GM19099 (cell line): ENCODE results near the gene VTA1.

Source experiments
- POLR2A ChIP-seq: IDR thresholded peaks from 3 replicates; pipeline ENCODE4 v1.6.1; 2011; ENCODE audit warnings: low read depth; ENCODE audit not compliant: insufficient read length; ENCODE audit errors: extremely low read depth

Gene VTA1

GRCh38 chr6:142241061-142241460 is 94.0 kb downstream of the VTA1 start:
- no peak for TF ChIP-seq POLR2A

GRCh38 chr6:142242269-142242668 is 95.2 kb downstream of the VTA1 start:
- TF ChIP-seq POLR2A: no peak

DNA sequence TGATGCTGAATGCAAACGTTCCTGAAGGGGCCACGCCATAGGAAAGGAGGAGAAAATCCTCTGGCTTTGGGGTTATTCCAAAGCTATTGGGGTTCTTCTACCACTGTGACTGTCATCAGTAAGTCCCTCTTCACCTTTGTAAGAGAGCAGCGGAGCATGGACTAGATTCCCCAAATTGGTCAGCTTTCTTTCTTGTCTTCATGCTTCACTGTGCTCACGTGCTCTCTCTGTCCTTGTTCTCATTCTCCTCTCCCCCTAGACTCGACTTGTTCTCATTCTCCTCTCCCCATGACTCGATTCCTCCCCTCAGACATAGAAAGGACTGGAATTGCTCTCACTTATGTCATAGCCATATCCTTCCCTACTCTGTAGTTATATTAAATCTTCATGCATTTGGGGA is 99.9 kb downstream of the VTA1 start:
- no peak for TF ChIP-seq POLR2A

- no peak for TF ChIP-seq POLR2A
Measured at GRCh38 chr6:142249266-142249665, 102.2 kb downstream of the VTA1 start.

- no peak for TF ChIP-seq POLR2A
Measured at GRCh38 chr6:142251930-142252445, 104.9 kb downstream of the VTA1 start.

GRCh38 chr6:142254513-142254912 is 107.5 kb downstream of the VTA1 start:
- no peak for TF ChIP-seq POLR2A

DNA sequence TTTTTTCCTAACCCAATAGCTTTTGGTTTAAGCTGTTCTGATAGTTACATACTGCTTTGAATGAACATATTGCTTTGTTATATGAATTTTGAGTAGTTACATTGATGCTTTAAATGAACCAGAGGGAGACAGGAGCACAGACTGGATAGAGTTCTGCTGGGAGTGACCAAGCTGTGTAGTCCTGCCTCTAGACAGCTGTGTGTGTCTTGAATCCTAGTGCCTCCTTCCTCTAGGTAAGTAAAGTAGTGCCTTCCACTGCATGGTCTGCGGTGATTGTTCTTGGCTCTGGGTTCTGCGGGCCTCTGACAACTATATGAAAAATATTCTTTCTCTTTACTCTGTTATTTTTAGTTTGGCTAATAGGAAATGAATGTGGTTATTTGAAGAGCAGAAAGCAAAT is 108.7 kb downstream of the VTA1 start:
- TF ChIP-seq POLR2A: no peak

DNA sequence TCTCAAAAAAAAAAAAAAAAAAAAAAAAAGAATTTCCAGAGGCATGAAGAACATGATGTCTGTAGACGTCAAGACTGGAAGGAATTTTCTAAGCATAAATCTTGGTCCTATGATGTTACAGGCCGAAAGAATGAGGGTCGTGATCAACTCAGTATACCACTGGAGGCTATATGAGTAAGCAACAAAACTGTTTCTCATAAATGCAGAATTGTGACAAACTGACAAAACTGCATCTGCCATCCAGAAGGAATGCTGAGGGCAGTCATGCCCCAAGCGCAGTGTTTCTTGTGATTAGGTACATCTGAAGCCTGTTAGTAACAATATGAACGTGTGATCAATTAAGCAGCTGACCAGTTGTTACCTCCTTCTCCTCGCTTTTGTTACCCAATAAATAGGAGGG is 111.2 kb downstream of the VTA1 start:
- no peak for TF ChIP-seq POLR2A

GRCh38 chr6:142258757-142259156 is 111.7 kb downstream of the VTA1 start:
- no peak for TF ChIP-seq POLR2A

DNA sequence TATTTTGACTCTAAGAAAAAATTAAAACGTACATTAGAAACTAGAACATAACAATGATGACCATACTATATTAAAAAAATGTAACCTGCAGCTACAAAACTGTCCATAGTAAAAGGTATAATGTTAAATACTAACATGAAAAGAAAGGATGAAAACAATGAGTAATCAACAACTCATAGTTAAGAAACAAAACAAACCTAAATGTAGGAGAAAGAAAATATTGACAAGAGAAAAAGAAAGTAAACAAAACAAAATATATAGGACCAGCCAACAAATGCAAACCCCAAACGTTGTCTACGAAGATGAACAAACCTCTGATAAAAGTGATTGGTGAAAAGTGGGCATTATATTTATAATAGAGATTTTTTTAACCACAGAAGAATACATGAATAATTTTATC is 113.7 kb downstream of the VTA1 start:
- TF ChIP-seq POLR2A: no peak

DNA sequence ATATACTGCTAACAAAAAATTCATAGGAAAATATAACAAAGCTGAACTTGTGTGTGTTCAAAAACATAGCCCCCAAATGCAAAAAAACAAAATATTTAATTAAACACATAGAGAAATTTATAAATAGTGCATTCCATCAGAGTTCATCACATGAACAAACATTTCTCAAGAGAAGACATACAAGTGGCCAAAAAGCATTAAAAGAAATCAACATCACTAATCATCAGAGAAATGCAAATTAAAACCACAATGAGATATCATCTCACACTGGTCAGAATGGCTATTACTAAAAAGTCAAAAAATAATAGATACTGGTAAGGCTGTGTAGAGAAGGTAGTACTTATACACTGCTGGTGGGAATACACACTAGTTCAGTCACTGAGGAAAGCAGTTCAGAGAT is 115.2 kb downstream of the VTA1 start:
- no peak for TF ChIP-seq POLR2A

- no peak for TF ChIP-seq POLR2A
Measured at GRCh38 chr6:142265476-142265875, 118.4 kb downstream of the VTA1 start.

DNA sequence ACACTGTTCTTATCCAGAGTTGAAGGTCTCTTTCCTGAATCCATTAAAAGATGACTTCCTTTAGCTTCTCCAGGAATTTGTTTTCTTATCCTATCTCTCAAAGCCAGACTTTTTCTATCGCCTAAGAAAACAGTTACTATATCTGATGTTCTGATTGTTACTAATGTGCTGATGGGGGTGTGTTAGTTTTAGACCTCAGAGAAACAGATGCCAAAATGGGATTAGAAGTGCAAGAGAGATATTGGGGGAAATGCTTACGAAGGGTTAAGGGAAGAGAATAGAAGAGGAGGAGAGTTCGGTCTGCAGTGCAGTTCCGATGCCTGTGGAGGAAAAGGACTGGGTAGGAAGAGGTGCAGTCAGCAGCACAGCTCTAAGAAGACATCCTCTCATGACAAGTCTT is 119.0 kb downstream of the VTA1 start:
- no peak for TF ChIP-seq POLR2A

DNA sequence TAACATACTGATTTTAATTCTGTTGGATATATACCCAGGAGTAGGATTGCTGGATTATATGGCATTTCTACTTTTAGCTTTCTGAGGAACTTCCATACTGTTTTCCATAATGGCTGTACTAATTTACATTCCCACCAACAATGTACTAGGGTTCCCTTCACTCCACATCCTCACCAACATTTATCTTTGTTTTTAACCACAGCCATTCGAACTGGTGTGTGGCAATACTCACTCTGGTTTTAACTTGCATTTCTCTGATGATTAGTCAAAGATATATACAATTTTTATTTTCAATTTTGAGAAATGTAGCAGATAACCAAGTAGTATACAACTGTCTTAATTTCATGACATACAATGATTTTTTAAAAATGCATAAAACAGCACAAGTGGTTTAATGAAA is 124.4 kb downstream of the VTA1 start:
- no peak for TF ChIP-seq POLR2A
